K562 (cell line): ENCODE results near the gene RRAD. TPM values are rescaled to one million over a fixed set of nuclear protein-coding genes. Genes with fewer than 3 reads are reported as not detected.

Source experiments
- CHD1 ChIP-seq: fragments of 200-600 bp; sonication (generic); IDR thresholded peaks from one replicate; pipeline ENCODE4 v1.6.1; 2012; ENCODE audit warnings: mild to moderate bottlenecking, moderate library complexity, low read length, inconsistent platforms
- CLOCK ChIP-seq: fragments of 250-450 bp; sonication (Bioruptor Pico); IDR thresholded peaks from 2 replicates; pipeline ENCODE4 v1.4.0; 2020; ENCODE audit warnings: mild to moderate bottlenecking, moderate library complexity, borderline replicate concordance
- CSDE1 ChIP-seq, 2 experiments: fragments of 450-650 bp; IDR thresholded peaks; 2 replicates each; pipeline ENCODE4 v1.6.1; 2016; ENCODE audit warnings: mild to moderate bottlenecking in 1 of 2
- DIDO1 ChIP-seq: fragments of 450-650 bp; IDR thresholded peaks from 2 replicates; pipeline ENCODE4 v1.6.1; 2016; ENCODE audit warnings: low read depth, missing biosample characterization, missing genetic modification characterization
- ELF1 ChIP-seq: fragments of 200-800 bp; sonication (Bioruptor generic); IDR thresholded peaks from 2 replicates; pipeline ENCODE4 v1.6.1; 2016; ENCODE audit warnings: missing genetic modification characterization, missing compliant biosample characterization
- MECOM ChIP-seq: fragments of 250-450 bp; sonication (Bioruptor Pico); IDR thresholded peaks from 2 replicates; pipeline ENCODE4 v1.8.0; 2022; ENCODE audit warnings: inconsistent platforms
- MIER1 ChIP-seq: fragments of 450-650 bp; IDR thresholded peaks from 2 replicates; pipeline ENCODE4 v1.6.1; 2016; ENCODE audit warnings: antibody characterized with exemption, mild to moderate bottlenecking, low read depth
- NCOA6 ChIP-seq: fragments of 450-650 bp; IDR thresholded peaks from 2 replicates; pipeline ENCODE4 v1.6.1; 2017; ENCODE audit warnings: mild to moderate bottlenecking
- NELFE ChIP-seq: IDR thresholded peaks from 2 replicates; pipeline ENCODE4 v1.6.1; 2011; ENCODE audit warnings: mild to moderate bottlenecking; ENCODE audit not compliant: insufficient read depth, insufficient read length
- NFIC ChIP-seq: fragments of 450-650 bp; IDR thresholded peaks from 2 replicates; pipeline ENCODE4 v1.6.1; 2017; ENCODE audit warnings: mild to moderate bottlenecking, inconsistent platforms
- PHB ChIP-seq: fragments of 250-450 bp; sonication (Bioruptor Pico); IDR thresholded peaks from 2 replicates; pipeline ENCODE4 v1.5.0; 2021
- PKNOX1 ChIP-seq: fragments of 450-650 bp; IDR thresholded peaks from 2 replicates; pipeline ENCODE4 v1.6.1; 2016
- POU5F1 ChIP-seq: fragments of 150-350 bp; IDR thresholded peaks from 2 replicates; pipeline ENCODE4 v1.6.1; 2014; ENCODE audit warnings: borderline replicate concordance, low read length, low read depth, mild to moderate bottlenecking; ENCODE audit not compliant: partially characterized antibody
- PTBP1 ChIP-seq: fragments of 200-400 bp; formaldehyde crosslinking; IDR thresholded peaks from 2 replicates; pipeline ENCODE4 v1.6.1; 2017; ENCODE audit warnings: low read depth, low read length
- SMARCC2 ChIP-seq: fragments of 450-650 bp; IDR thresholded peaks from 2 replicates; pipeline ENCODE4 v1.6.1; 2017; ENCODE audit warnings: antibody characterized with exemption, moderate library complexity, mild to moderate bottlenecking, low read depth
- STAT5A ChIP-seq: IDR thresholded peaks from 2 replicates; pipeline ENCODE4 v1.6.1; 2012; ENCODE audit warnings: low read length, inconsistent platforms, borderline replicate concordance
- TAF7 ChIP-seq: fragments of 450-650 bp; IDR thresholded peaks from 2 replicates; pipeline ENCODE4 v1.6.1; 2016; ENCODE audit warnings: missing genetic modification characterization, missing compliant biosample characterization
- TEAD1 ChIP-seq, 2 experiments: fragments of 450-650 bp in 1 of 2; sonication (generic) in 1 of 2; formaldehyde crosslinking; IDR thresholded peaks; 2 replicates each; pipeline versions ENCODE4 v1.4.0 to v1.8.0; 2020 to 2022; ENCODE audit warnings: mild to moderate bottlenecking in 2 of 2, missing genetic modification reagents in 1 of 2
- ZFP36 ChIP-seq: fragments of 150-350 bp; IDR thresholded peaks from 2 replicates; pipeline ENCODE4 v1.6.1; 2018; ENCODE audit warnings: low read length, low read depth; ENCODE audit not compliant: partially characterized antibody
- ZNF408 ChIP-seq: fragments of 250-450 bp; sonication (Bioruptor Pico); IDR thresholded peaks from 2 replicates; pipeline ENCODE4 v1.4.0; 2020; ENCODE audit warnings: low read depth, mild to moderate bottlenecking, moderate library complexity
- ZNF551 ChIP-seq: fragments of 250-450 bp; sonication (Bioruptor Pico); IDR thresholded peaks from 2 replicates; pipeline ENCODE4 v1.5.0; 2021; ENCODE audit warnings: mild to moderate bottlenecking, moderate library complexity
- ZNF668 ChIP-seq: fragments of 250-450 bp; sonication (Bioruptor Pico); IDR thresholded peaks from 2 replicates; pipeline ENCODE4 v1.8.0; 2022; ENCODE audit warnings: mild to moderate bottlenecking, inconsistent platforms
- polyA plus RNA-seq, 8 experiments: library from polyadenylated mRNA; depleted of rRNA in 4 of 8; stranded (reverse) in 5 of 8; unstranded in 3 of 8; fragments of >200 nt; fragmentation: Nextera tagmentation in 2 of 8; fragmentation: Illumina TruSeq in 1 of 8; extraction: Ambion mirVana in 2 of 8; extraction: Trizol in 1 of 8; gene quantifications; 2 replicates each; pipeline versions ENCODE4 v1.2.1 to v1.2.3, GENCODE V29; 2011 to 2014; ENCODE audit warnings: inconsistent platforms in 1 of 8, missing spikeins in 1 of 8
- total RNA-seq, 7 experiments: library from RNA; depleted of rRNA in 6 of 7; stranded (reverse); fragments of >200 nt in 6 of 7; fragmentation: Illumina TruSeq in 2 of 7; extraction: Trizol in 2 of 7; gene quantifications; 2 replicates each; pipeline versions ENCODE4 v1.2.1 to v1.2.3, GENCODE V29; 2011 to 2021; ENCODE audit warnings: low replicate concordance in 1 of 7

RRAD gene
- total and polyA plus RNA-seq, 9 of the 15 experiments (the other 6 are each of a cell fraction or from before 2014, with no cell fraction given) = 0.09 to 0.20 (median 0.13) TPM; not detected in 5

- TF ChIP-seq NFIC (no peak), NCOA6 (no peak), ZNF551 (CRISPR knock-in tag) (no peak), PTBP1 (0 out of 2 replicates have a peak, but pooled peaks have one; percentile 49), ELF1 (tag) (no peak), POU5F1 (no peak), CHD1 (no peak), ZFP36 (peak; percentile 79), CSDE1 (IDR thresholded peaks at IDR 0.05) (no peak), PHB (no peak), CLOCK (CRISPR knock-in tag) (no peak), ZNF668 (CRISPR knock-in tag) (0 out of 2 replicates have a peak, but pooled peaks have one; percentile 15), STAT5A (no peak; the same call in 1 of the 2 replicates), TAF7 (no peak), TEAD1 (CRISPR knock-in tag; IDR thresholded peaks at IDR 0.05) (0 out of 4 replicates have a peak, but pooled peaks of 1 of the 2 experiments have one; percentile 23), NELFE (no peak), MIER1 (no peak), SMARCC2 (no peak; the same call in 1 of the 2 replicates), PKNOX1 (no peak), DIDO1 (tag) (no peak), ZNF408 (CRISPR knock-in tag) (no peak), MECOM (no peak)
Measured at GRCh38 chr16:66872943-66873684, 52.2 kb downstream of the RRAD start (continued).
